ENCODE measurements around the gene PCAT7. TPM values are rescaled to one million over a fixed set of nuclear protein-coding genes. Genes with fewer than 3 reads are reported as not detected.

PCAT7 gene
- total and polyA plus RNA-seq, 2 of the 4 experiments (the other 2 are of a cell fraction) = not detected

GRCh38 chr9:94600715-94601114 is 45.8 kb downstream of the PCAT7 start:
- 40% methylated on average over 3 of the region's 10 CpGs; no CpG with 5 or more reads in 1 of the 2 experiments for WGBS, 2 experiments (ENCODE audit: extremely low coverage in 2 of 2, insufficient read length in 1 of 2)
- Histone ChIP-seq H2AFZ (replicated peaks; ENCODE audit: low read length, poor library complexity) (no peak overlapping the region), H3K27ac (ENCODE audit: insufficient read depth, low read length) (no peak overlapping the region), H3K79me1 (ENCODE audit: low read depth in 1 of 2, low read length in 2 of 2) (no peaks in the 10 kb centered on the region), H3K14ac (replicated peaks; ENCODE audit: low read depth, low read length) (no peak overlapping the region), H3K4me1 (ENCODE audit: control insufficient read depth, insufficient read depth, low read length) (no peaks in the 10 kb centered on the region), H3K4me2 (ENCODE audit: low read depth, low read length) (no peak overlapping the region), H4K20me1 (ENCODE audit: insufficient read depth, low read length) (no peaks in the 10 kb centered on the region), H3K56ac (ENCODE audit: extremely low read depth, insufficient read depth, low read length) (no peak overlapping the region), H3K9ac (ENCODE audit: low read depth, low read length) (no peak overlapping the region), H3K4me3 (ENCODE audit: insufficient read depth, low read depth, low read length) (no peak overlapping the region), H4K91ac (ENCODE audit: insufficient read depth, low read depth, low read length) (no peak overlapping the region), H3K4ac (ENCODE audit: low read depth, low read length) (no peak overlapping the region), H3K36me3 (ENCODE audit: control insufficient read depth, insufficient read depth, low read length) (no peaks in the 10 kb centered on the region), H3K18ac (ENCODE audit: low read depth, low read length) (no peak overlapping the region), H2BK5ac (ENCODE audit: low read depth, low read length, poor library complexity, severe bottlenecking) (no peak overlapping the region), H3K9me1 (ENCODE audit: insufficient read depth, low read length) (no peaks in the 10 kb centered on the region), H4K5ac (ENCODE audit: low read depth, low read length) (no peak overlapping the region), H3K27me3 (ENCODE audit: control insufficient read depth, insufficient read depth, low read length) (peaks cover 7% of the 10 kb centered on the region), H2BK120ac (ENCODE audit: low read depth, low read length) (no peak overlapping the region), H2AK5ac (ENCODE audit: low read depth, low read length) (no peak overlapping the region), H3K9me3 (ENCODE audit: control insufficient read depth, insufficient read depth, low read length) (no peaks in the 10 kb centered on the region), H2BK15ac (ENCODE audit: low read depth, low read length) (no peak overlapping the region), H4K8ac (ENCODE audit: low read depth in 2 of 2, low read length in 2 of 2) (no peak overlapping the region), H2AK9ac (replicated peaks; ENCODE audit: low read depth, low read length, poor library complexity) (no peak overlapping the region), H3K23ac (ENCODE audit: low read depth, low read length) (no peak overlapping the region), H2BK20ac (ENCODE audit: low read depth, low read length) (no peak overlapping the region)
- TF ChIP-seq BHLHE40 (IDR thresholded peaks at IDR 0.05; ENCODE audit: low read depth, low read length) = no peak
- ATAC-seq (ENCODE audit: low read depth) (no peak), DNase-seq (no peak)
- in situ Hi-C loops (cut with MboI; ENCODE audit: low sequenced_read_pairs) (no loop called here), dilution Hi-C loops (cut with HindIII; ENCODE audit: low sequenced_read_pairs, unreplicated experiment) (no loop called here), intact Hi-C loops (cut with micrococcal nuclease) (no loop called here)
- BruUV-seq (replicated peaks) = no TSS peak
- ChIA-PET CTCF (no interaction called here), POLR2A (ENCODE audit: unreplicated experiment) (no interaction called here)

Data from IMR-90 (cell line).